Loucy (cell line): ENCODE data around the gene FSIP1.

ENCODE experiments used
- CTCF ChIP-seq: fragments of 200-600 bp; sonication (generic); conservative IDR thresholded peaks from 2 replicates; pipeline ENCODE4 v1.5.1; 2014; ENCODE audit warnings: mild to moderate bottlenecking, antibody characterized with exemption, low read length
- EZH2phosphoT487 ChIP-seq: fragments of 200-600 bp; IDR thresholded peaks from 2 replicates; pipeline ENCODE4 v1.6.1; 2018; ENCODE audit warnings: antibody characterized with exemption, mild to moderate bottlenecking, moderate library complexity, borderline replicate concordance

DNA sequence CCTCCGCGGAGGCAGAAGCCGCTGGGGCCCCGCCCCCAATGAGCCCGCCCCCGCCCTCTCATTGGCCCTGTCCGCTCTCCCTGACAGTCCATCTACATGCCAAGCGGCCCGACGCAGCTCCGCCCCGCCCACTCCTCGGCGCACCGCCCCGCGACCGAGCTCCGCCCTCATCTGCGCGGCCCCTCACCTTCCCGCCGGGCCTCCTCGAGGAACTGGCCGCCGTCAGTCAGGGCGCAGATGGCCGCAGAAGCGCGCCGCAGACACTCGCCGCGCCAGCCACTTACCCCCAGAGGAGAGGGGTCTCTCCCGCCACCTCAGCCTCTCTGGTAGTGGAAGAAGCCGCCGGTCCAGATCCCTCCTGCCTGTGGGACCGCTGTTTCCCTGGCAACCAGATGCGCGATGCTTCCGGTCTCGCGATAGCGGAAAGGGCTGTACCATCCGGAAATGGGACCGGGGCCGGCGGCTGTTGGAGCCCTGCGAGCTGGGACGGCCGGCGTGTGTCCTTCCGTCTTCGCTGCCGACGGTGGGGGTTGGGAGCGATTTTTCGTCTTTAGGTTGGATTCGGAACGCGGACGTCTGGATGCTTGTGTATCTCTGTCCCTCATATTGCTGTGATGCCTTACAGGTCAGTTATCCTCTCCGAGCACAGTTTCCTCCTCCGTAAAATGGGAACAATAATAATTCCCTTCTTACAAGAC, at the start of gene FSIP1:
- TF ChIP-seq CTCF: no peak
- TF ChIP-seq EZH2phosphoT487: no peak
